ENCODE results near the gene ATP6V0D1.

Gene ATP6V0D1

DNA sequence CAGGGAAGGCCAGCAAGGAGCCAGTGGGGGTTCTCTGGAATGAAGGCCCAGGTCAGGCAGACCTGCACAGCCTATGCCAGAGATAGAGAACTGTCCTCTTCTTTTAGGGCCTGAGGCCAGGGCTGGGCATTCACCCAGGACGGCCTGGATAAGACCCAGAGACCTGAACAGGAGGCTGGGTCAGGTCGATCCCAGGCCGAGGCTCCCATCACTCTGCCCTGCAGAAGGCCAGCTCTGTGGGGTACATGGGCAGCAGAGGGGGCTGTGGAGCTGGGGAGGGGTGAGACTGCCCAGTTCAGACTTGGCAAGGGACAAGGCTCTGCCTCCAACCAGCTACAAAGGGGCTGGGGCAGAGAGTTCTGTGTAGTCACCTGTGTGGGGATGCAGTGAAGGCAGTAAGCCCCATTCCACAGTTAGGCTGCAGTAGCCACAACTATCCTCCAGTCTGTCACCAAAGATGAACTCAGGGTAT is 35.5 kb downstream of the ATP6V0D1 start:
- peak; percentile 55 for DNase-seq (ENCODE audit: low spot score)

DNA sequence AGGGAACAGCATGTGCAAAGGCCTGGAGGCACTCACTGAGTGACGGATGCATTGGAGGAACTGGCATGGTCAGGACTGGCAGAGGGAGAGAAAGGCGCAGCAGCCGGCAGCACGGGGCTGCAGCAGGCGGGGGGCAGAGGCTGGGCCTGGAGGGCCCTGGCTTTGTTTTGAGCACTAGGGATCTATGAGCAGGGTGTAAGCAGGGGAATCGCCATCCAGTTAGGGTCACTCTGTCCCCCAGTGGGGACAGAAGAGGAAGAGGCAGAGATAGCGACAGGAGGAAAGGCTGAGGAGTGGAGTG is 35.9 kb downstream of the ATP6V0D1 start:
- DNase-seq (ENCODE audit: low spot score): no peak

- DNase-seq (ENCODE audit: low spot score): no peak
Measured at GRCh38 chr16:67444259-67445125, 36.5 kb downstream of the ATP6V0D1 start.

GRCh38 chr16:67443265-67443664 is 37.7 kb downstream of the ATP6V0D1 start:
- DNase-seq (ENCODE audit: low spot score): no peak

DNA sequence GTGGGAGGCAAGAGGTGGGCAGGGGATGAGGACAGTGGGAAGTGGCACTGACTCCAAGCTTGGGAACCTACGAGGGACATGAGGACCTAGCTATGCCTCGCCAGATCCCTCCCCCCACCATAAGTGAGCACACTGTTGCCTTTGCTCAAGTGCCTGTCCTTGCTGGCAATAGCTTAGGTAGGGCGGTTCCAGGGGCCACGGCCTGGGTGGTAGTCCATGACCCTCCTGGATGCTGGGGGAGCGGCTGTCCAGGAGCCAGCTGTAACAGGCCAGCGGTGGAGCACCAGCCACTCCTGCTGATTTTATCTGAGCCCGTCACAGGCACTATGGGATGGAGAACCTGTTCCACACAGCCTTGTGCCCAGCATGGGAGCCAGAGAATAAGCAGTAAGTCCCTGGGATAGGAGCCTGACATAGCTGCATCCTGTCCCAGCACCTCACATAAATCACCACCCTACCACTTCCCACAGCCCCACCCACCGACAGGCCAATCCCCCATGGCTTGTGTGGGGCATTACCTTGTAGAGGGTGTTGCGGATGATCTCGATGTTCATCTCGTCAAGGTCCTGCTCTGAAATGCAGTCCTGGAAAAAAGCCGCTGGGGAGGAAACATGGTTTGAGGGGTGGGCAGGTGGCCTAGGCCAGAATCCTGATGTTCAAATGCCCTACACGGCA is 38.2 kb downstream of the ATP6V0D1 start:
- DNase-seq (ENCODE audit: low spot score): no peak

- DNase-seq (ENCODE audit: low spot score): no peak
Measured at GRCh38 chr16:67441907-67442306, 39.0 kb downstream of the ATP6V0D1 start.

DNA sequence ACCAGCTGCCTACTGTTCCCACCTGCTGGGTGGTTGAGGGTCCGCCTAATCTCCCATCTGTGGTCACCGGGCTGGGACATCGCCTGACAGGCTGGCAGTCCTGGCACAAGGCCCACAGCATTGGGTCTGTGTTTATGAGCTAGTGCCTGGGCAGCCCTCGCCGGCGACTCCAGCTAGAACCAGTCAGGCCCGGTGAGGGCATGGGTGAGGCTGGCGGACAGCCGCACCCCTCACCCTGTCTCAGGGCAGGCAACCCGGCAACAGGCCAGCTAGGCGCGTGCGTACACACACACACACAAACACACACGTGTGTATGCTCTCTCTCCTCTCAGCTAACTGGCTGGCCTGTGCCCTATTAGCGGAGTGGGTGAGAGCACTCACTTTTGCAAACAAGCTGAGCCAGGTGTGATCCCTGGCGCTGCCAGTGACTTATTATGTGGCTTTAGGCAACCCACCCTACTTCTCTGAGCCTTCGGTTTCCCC is 39.6 kb downstream of the ATP6V0D1 start:
- no peak for DNase-seq (ENCODE audit: low spot score)

DNA sequence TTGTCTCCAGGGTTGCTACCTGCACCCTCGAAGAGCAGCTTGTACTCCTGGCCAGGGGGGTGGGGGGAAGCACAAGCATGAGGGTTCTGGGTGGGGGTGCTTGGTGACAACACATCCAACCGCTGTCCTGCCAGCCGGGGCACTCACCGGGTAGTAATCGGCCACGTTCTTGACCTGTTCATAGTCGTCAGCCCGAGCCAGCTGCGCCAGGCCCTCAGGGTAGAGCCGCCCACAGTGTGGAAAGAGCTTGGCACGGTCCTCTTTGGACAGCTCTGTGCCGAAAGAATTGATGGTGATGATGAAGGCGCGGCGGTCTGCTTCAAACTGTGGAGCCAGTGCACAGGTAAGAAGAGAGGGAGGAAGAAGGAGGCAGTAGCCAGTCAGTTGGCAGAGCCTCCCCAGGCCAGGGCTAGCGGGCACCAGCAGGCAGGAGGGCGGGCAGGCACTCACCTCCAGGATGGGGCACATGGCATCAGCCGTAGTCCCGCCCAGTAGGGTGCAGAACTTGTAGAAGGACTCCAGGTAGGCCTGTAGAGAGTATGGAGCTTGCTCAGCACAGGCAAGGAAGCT is 42.0 kb downstream of the ATP6V0D1 start:
- no peak for DNase-seq (ENCODE audit: low spot score)

DNA sequence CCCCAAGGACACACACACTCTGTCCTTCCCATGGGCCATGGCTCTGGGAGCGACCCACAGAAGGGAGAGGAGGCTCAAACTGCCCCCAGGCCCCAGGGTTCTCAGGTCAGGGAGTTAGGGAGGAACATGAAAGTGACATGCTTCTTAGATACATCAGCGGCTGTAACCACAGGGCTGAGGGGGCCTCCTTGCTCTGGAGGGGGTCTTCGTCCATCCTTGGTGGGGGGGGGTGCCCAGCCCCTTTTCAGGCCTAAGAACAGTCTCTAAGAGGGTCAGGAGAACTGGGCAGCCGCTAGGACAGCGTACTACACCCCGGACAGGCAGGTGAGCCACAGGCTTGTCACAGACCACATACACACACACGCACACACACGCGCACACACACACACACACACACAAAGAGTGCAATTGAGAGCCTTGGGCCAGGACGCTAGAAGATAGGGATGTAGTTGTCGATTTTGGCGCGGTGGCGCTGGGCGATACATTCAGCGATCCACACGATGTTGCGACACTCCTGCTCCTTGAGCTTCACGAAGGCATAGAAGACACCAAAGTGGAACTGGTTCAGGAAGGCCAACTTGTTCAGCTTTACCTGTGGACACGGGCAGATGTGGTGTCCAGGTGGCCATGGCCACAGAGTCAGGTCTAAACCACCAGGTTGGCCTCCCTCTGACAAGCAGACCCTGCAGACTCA is 42.7 kb downstream of the ATP6V0D1 start:
- no peak for DNase-seq (ENCODE audit: low spot score)

DNA sequence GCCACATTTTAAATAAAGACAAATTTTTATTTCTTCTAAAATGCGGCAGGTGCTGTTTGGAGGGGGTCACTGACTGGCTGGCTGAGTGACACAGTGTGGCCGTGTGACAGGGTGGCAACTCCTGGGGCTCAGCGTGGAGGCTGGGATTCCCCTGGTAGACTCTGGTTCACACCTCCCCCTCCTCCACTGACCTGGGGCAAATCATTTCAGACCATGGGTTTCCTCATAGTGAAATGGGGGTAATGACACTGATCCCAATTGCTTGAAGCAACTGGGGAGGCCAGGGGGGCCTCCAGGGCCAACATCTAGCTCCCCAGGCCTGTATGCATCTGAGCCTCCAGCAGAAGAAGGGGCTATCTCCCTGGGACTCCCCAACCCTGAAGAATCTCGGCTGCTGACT is 43.4 kb downstream of the ATP6V0D1 start:
- no peak for DNase-seq (ENCODE audit: low spot score)

GRCh38 chr16:67436640-67437193 is 44.2 kb downstream of the ATP6V0D1 start:
- no peak for DNase-seq (ENCODE audit: low spot score)

DNA sequence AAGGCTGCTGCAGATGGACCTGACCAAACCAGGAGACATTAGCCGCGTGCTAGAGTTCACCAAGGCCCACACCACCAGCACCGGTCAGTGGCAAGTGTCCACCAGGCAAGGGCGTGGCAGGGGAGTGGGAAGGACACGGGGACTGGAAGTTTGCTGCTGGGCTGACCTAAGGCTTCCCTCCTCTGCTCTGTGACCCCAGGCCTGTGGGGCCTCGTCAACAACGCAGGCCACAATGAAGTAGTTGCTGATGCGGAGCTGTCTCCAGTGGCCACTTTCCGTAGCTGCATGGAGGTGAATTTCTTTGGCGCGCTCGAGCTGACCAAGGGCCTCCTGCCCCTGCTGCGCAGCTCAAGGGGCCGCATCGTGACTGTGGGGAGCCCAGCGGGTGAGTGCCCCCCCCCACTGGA is 45.2 kb downstream of the ATP6V0D1 start:
- no peak for DNase-seq (ENCODE audit: low spot score)

GRCh38 chr16:67433131-67433719 is 47.7 kb downstream of the ATP6V0D1 start:
- no peak for DNase-seq (ENCODE audit: low spot score)

GRCh38 chr16:67432506-67432890 is 48.5 kb downstream of the ATP6V0D1 start:
- DNase-seq (ENCODE audit: low spot score): no peak

GRCh38 chr16:67431775-67432505 is 49.0 kb downstream of the ATP6V0D1 start:
- peak; percentile 46 for DNase-seq (ENCODE audit: low spot score)

DNA sequence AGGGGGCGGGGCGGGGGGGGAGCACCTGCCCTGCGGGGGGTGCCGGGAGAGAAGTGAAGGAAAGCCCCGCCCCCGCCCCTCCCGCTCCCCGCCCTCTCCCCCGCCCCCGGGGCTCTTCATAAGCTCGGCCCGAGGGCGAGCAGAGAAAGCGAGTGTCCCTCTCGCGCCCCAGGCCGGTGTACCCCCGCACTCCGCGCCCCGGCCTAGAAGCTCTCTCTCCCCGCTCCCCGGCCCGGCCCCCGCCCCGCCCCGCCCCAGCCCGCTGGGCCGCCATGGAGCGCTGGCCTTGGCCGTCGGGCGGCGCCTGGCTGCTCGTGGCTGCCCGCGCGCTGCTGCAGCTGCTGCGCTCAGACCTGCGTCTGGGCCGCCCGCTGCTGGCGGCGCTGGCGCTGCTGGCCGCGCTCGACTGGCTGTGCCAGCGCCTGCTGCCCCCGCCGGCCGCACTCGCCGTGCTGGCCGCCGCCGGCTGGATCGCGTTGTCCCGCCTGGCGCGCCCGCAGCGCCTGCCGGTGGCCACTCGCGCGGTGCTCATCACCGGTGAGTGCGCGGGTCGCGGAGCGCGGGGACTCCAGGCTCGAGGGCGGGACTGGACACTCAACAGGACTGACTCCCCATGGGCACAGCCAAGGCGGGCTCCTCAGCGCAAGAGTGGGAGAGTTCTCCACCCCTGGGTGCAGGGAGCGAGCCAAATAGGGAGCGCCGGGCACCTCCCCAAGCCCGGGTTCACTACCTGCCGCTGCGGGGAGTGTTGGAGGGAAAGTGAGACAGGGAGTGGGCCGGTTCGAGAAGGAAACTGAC is 49.8 kb downstream of the ATP6V0D1 start, which contains the start of gene HSD11B2:
Gene HSD11B2 (plus strand): TSS at position 145 of the 798 bp plus-strand sequence. CDS start 128 bp downstream, at position 273.
- peak; percentile 89 for DNase-seq (ENCODE audit: low spot score)

- peak; percentile 41 for DNase-seq (ENCODE audit: low spot score)
Measured at GRCh38 chr16:67430504-67430976, 50.4 kb downstream of the ATP6V0D1 start.

- no peak for DNase-seq (ENCODE audit: low spot score)
Measured at GRCh38 chr16:67429799-67430503, 51.0 kb downstream of the ATP6V0D1 start.

All from HuH-7 (cell line).